CD4-positive, alpha-beta T cell treated with Interleukin-4 for 1 hour (primary cell): ENCODE data around the gene CAPG.
"Not testable (repeated sequence)": the region's sequence is repeated elsewhere in the genome, so short reads cannot be mapped to it uniquely, and the experiment has no call there.

Experiments
- DNase-seq, 2 donors: peaks; one replicate each; pipeline ENCODE4 v3.0.0-alpha.2; 2020 to 2022

The CAPG gene

GRCh38 chr2:85409845-85410583 is at the start of gene CAPG:
Gene CAPG (minus strand): TSS chr2:85410366. CDS start chr2:85402145, 8,221 bp downstream.
- peak; percentile 46 to 74 for DNase-seq

- DNase-seq, result no peak
Measured at GRCh38 chr2:85459771-85460170, 49.6 kb upstream of the CAPG start.

- no peak for DNase-seq
Measured at GRCh38 chr2:85458601-85459563, 48.7 kb upstream of the CAPG start.

- no peak for DNase-seq
Measured at GRCh38 chr2:85457877-85458316, 47.7 kb upstream of the CAPG start.

GRCh38 chr2:85457043-85457442 is 46.9 kb upstream of the CAPG start:
- no peak for DNase-seq

- DNase-seq, result no peak
Measured at GRCh38 chr2:85455552-85456090, 45.5 kb upstream of the CAPG start.

- DNase-seq, result no peak
Measured at GRCh38 chr2:85453571-85453970, 43.4 kb upstream of the CAPG start.

- no peak for DNase-seq
Measured at GRCh38 chr2:85452237-85452636, 42.1 kb upstream of the CAPG start.

- DNase-seq, result no peak
Measured at GRCh38 chr2:85449214-85449588, 39.0 kb upstream of the CAPG start.

- no peak for DNase-seq
Measured at GRCh38 chr2:85448461-85449213, 38.5 kb upstream of the CAPG start.

GRCh38 chr2:85447222-85447585 is 37.0 kb upstream of the CAPG start:
- DNase-seq, result no peak

GRCh38 chr2:85446296-85447221 is 36.4 kb upstream of the CAPG start:
- DNase-seq, result no peak

GRCh38 chr2:85445316-85446295 is 35.4 kb upstream of the CAPG start:
- DNase-seq, result no peak

GRCh38 chr2:85444629-85445172 is 34.5 kb upstream of the CAPG start:
- DNase-seq, result no peak

- no peak for DNase-seq
Measured at GRCh38 chr2:85441864-85442263, 31.7 kb upstream of the CAPG start.

GRCh38 chr2:85440729-85441128 is 30.6 kb upstream of the CAPG start:
- no peak for DNase-seq

- no peak for DNase-seq
Measured at GRCh38 chr2:85439986-85440385, 29.8 kb upstream of the CAPG start.

GRCh38 chr2:85439569-85439968 is 29.4 kb upstream of the CAPG start:
- not testable (repeated sequence) for DNase-seq

- no peak for DNase-seq
Measured at GRCh38 chr2:85439025-85439472, 28.9 kb upstream of the CAPG start.
